ENCODE results near the gene MARCHF3.
"Not testable (repeated sequence)": the region's sequence is repeated elsewhere in the genome, so short reads cannot be mapped to it uniquely, and the experiment has no call there.

MARCHF3 gene

GRCh38 chr5:127051591-127051990, 21.2 kb upstream of the MARCHF3 start:
- no peak for DNase-seq (ENCODE audit: low read depth in 2 of 3, low spot score in 1 of 3)

GRCh38 chr5:127046343-127047072, 16.1 kb upstream of the MARCHF3 start:
- no peak for DNase-seq (ENCODE audit: low read depth in 2 of 3, low spot score in 1 of 3)

GRCh38 chr5:127042593-127042992, 12.2 kb upstream of the MARCHF3 start:
- no peak for DNase-seq (ENCODE audit: low read depth in 2 of 3, low spot score in 1 of 3)

DNA sequence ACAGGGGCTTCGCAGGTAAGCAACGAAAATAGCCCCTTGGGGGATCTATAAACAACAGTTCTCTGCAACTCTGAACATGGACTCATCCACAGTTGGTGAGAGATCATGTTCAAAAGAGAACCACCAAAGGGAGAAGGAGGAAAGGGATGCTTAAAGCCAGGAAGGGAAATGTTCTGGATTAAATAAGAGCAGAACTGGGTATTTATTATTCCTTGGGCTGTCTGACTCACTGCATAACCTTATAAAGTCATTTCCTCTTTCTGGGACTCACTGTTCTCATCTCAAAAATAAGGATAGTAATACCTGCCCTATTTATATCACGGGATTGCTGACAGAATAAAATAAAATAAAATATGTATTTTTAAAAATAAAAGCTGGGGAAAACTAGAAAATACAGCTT, 11.2 kb upstream of the MARCHF3 start:
- DNase-seq (ENCODE audit: low read depth in 2 of 3, low spot score in 1 of 3), result no peak

DNA sequence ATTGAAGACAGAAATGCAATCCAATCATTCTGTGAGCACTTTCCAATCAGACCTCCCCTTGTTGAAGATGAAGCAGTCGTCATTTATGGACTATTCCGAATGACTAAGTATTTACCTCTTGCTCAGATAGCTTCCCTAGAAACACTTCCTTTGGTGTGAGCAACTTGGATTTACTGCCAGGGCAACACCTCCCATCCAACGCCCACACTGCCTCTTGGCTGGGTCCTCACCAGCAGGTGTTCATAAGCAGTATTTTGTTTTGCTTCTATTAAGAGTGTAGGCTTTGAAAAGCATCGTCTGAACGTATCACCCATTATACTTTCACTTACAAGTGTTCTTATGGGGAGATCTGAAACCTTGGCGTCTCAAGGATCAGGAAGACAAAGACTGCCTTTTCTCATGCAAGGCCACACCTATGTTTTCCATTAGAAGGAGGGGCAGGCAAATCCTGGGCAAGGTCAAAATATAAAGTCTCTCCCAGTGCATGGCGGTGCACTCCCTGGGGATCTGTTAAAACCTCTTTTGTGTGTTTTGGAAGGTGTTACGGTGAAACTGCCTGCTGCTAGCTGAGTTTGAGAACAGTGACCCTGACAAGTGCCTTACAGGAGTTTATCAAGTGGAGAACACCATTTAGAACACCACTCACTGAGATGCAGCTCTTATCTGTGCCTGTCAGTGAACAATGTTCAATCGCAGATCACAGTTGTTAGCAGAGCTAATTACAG, 10.6 kb upstream of the MARCHF3 start:
- DNase-seq (ENCODE audit: low read depth in 2 of 3, low spot score in 1 of 3), result no peak

- no peak for DNase-seq (ENCODE audit: low read depth in 2 of 3, low spot score in 1 of 3)
Observed at GRCh38 chr5:127038550-127038949, 8.2 kb upstream of the MARCHF3 start.

- no peak for DNase-seq (ENCODE audit: low read depth in 2 of 3, low spot score in 1 of 3)
Observed at GRCh38 chr5:127031863-127032232, 1.5 kb upstream of the MARCHF3 start.

DNA sequence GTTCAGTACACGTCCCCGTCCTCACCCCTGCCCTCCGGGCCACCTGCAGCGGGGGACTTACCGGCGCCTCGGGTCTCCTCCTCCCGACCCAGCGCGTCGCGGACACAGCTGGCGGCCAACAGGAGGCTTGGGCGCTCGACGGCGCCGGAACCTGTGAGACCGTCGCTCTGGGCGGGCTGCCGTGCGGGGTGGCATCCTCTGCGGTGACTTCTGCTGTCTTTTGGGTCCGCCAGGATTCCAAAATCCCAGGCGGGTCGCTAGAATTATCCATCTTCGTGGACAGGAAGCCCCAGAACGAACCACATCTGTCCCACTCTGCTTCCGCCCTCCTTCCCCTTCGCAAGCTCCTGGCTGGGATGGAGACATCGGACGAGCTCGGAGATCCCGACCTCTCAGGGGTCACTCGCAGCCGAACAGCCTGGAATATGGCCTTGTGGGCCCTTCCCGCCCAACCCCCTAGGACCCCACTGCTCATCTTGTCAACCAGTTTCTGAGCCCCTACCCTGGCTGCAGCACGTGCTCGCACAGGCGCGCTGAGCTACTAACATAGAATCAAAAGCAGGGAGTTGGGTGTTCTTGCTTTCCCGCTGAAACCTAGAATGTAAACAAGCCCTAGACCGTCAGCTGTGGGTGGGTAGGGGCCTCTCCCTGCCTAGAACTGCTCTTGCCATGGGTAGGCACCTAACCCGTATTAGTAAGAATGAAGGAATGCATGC, 947 bp upstream of the MARCHF3 start:
- DNase-seq (ENCODE audit: low read depth in 2 of 3, low spot score in 1 of 3), result peak in 1 of 3 donors; percentile 12

DNA sequence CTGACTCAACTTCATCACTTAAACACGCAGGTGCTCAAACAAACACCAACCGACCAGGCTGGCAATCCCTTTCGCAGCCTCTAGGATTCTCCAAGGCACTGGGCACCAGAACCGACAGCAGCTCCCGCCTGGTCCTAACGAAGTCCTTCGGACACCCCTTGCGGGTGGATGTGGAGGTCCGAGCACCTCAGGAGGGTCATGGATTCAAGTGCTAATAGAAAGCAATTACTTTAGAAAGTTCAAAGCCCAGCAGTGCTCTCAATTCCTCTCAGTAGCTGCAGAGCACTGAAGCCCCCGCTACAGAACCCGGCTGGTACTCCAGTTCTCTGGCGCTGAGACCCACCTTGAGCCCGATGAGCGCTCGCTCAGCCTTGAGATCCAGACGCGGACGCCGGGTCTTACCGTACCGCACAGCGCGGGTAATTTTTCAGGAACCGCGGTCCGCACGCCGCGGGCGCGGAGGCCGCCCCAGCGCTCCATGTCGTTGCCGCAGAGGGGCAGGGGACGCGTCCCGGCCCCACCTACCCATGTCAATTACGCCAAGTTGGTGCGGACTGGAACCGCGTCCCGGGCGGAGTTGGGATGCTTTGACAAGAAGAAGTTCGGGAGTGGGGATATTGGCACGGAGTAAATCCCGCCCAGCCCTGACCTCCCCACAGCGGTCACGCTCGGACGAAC, 638 bp downstream of the MARCHF3 start:
- DNase-seq (ENCODE audit: low read depth in 2 of 3, low spot score in 1 of 3), result peak; percentile 31 to 38 (median 37)

- no peak for DNase-seq (ENCODE audit: low read depth in 2 of 3, low spot score in 1 of 3)
Observed at GRCh38 chr5:127028822-127029457, 1.4 kb downstream of the MARCHF3 start.

DNA sequence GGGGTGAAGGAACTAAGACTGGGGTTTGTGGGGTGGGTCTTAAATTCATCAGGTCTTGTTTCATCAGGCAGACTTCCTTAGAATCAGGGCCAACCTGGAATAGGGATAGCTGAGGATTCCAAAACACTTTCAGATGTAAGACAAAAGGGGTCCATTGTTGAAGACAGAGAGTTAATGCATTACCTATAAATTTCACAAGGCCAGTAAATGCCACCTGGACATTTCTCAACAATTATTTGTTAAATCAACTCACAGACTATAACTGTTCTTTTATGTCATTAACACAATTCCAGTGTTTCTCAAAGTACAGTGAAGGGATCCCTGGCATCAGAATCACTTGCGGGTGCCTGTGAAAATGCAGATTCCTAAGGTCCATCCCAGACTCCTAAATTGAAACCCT, 2.8 kb downstream of the MARCHF3 start:
- DNase-seq (ENCODE audit: low read depth in 2 of 3, low spot score in 1 of 3), result no peak

- DNase-seq (ENCODE audit: low read depth in 2 of 3, low spot score in 1 of 3), result no peak
Observed at GRCh38 chr5:127026166-127026565, 4.2 kb downstream of the MARCHF3 start.

GRCh38 chr5:127025467-127025866, 4.9 kb downstream of the MARCHF3 start:
- no peak for DNase-seq (ENCODE audit: low read depth in 2 of 3, low spot score in 1 of 3)

DNA sequence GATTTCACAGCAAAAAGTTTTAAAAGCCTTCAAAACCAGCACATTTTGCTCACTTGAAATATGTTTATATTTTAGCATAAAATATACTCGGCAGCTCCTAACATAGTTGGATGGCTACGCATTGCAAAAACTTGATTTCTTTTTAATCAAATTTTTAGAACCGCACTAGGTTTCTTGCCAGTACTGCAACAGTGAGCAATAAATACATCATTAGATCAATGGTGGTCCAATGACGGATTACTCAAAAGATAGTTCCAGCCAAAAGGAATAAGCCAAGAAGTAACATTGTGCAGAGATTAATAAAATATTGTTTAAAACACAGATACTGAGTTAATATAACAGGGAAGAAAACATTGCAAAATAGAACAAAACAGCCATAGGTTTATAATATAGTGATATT, 5.5 kb downstream of the MARCHF3 start:
- DNase-seq (ENCODE audit: low read depth in 2 of 3, low spot score in 1 of 3), result no peak

DNA sequence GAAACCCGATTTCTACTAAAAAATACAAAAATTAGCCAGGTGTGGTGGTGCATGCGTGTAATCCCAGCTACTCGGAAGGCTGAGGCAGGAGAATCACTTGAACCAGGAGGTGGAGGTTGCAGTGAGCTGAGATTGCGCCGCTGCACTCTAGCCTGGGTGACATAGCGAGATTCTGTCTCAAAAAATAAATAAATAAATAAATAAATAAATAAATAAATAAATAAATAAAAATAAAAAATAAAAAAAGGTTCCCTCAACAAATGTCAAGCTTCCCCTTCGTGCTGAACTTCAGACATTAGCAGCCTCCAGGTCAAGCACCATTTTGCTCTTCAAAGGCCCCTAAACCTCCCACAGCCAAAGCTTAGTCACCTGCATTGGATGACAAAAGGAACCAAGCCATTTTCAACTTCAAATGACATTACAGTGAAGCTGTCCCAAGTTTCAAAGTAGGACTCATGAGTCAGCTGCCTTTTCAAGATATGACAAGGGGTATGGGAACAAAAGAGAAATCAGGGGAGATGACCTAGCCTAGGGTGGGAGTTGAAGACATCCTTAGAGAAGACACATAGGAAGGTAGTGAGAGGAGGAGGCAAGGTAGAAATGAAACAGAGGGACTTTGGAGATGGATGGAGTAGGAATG, 6.7 kb downstream of the MARCHF3 start:
- not testable (repeated sequence) for DNase-seq (ENCODE audit: low read depth in 2 of 3, low spot score in 1 of 3)

GRCh38 chr5:127022846-127023245, 7.5 kb downstream of the MARCHF3 start:
- no peak for DNase-seq (ENCODE audit: low read depth in 2 of 3, low spot score in 1 of 3)

DNA sequence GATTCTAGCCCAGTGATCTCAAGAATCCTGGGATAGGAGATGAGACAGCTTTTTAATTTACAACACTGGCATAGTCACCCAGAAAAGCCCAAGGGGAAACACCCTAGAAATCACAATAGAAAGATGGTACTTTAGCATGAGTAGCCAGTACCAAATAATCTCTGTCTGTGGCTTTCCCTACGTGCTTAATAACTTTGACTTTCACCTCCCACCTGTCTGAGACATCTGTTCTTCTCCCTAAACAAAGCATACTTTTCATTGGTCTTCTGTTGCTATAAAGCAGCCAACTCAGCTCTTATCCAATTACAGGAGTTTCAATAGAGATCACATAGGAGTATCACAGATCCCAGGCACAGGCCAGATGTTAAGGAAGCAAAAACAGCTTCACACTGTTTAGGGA, 10.4 kb downstream of the MARCHF3 start:
- no peak for DNase-seq (ENCODE audit: low read depth in 2 of 3, low spot score in 1 of 3)

GRCh38 chr5:127016722-127017121, 13.6 kb downstream of the MARCHF3 start:
- not testable (repeated sequence) for DNase-seq (ENCODE audit: low read depth in 2 of 3, low spot score in 1 of 3)

DNA sequence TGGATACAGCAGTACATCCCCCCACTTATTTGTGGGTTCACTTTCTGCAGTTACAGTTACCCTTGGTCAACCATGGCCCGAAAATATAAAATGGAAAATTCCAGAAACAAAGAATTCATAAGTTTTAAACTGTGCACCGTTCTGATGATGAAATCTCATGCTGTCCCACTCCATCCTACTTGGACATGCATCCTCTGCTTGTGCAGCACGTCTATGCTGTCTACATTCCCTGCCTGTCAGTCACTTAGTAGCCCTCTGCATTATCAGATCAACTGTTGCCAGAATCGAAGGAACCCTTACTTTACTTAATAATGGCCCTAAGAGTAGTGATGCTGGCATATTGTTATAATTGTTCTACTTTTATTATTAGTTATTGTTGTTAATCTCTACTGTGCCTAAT, 14.6 kb downstream of the MARCHF3 start:
- DNase-seq (ENCODE audit: low read depth in 2 of 3, low spot score in 1 of 3), result no peak

- no peak for DNase-seq (ENCODE audit: low read depth in 2 of 3, low spot score in 1 of 3)
Observed at GRCh38 chr5:127014573-127014972, 15.8 kb downstream of the MARCHF3 start.

- no peak for DNase-seq (ENCODE audit: low read depth in 2 of 3, low spot score in 1 of 3)
Observed at GRCh38 chr5:127013407-127013806, 17.0 kb downstream of the MARCHF3 start.
